ENCODE results near the gene DGKH.
"Not testable (repeated sequence)": the region's sequence is repeated elsewhere in the genome, so short reads cannot be mapped to it uniquely, and the experiment has no call there.

Gene DGKH

DNA sequence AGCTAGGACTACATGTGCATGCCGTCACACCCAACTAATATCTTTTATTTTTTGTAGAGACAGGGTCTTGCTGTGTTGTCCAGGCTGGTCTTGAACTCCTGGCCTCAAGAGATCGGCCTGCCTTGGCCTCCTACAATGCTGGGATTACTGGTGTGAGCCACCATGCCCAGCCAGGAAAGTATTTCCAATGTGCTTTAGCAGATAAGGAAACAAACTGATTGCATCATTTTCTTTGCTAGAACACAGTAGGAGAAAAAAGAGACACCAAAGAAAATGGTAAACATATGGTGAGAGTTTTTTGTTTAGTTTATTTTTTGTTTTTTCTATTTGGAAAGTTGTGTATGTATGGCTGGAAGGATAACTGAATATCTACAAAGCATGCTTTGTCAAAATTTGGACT, 176.6 kb downstream of the DGKH start:
- DNase-seq (ENCODE audit: low read depth), result no peak

GRCh38 chr13:42226759-42227158, 178.3 kb downstream of the DGKH start:
- not testable (repeated sequence) for DNase-seq (ENCODE audit: low read depth)

GRCh38 chr13:42228527-42228926, 180.1 kb downstream of the DGKH start:
- no peak for DNase-seq (ENCODE audit: low read depth)

- no peak for DNase-seq (ENCODE audit: low read depth)
Observed at GRCh38 chr13:42229287-42229686, 180.8 kb downstream of the DGKH start.

GRCh38 chr13:42232671-42233070, 184.2 kb downstream of the DGKH start:
- no peak for DNase-seq (ENCODE audit: low read depth)

GRCh38 chr13:42233726-42234125, 185.3 kb downstream of the DGKH start:
- no peak for DNase-seq (ENCODE audit: low read depth)

- DNase-seq (ENCODE audit: low read depth), result no peak
Observed at GRCh38 chr13:42239161-42239560, 190.7 kb downstream of the DGKH start.

DNA sequence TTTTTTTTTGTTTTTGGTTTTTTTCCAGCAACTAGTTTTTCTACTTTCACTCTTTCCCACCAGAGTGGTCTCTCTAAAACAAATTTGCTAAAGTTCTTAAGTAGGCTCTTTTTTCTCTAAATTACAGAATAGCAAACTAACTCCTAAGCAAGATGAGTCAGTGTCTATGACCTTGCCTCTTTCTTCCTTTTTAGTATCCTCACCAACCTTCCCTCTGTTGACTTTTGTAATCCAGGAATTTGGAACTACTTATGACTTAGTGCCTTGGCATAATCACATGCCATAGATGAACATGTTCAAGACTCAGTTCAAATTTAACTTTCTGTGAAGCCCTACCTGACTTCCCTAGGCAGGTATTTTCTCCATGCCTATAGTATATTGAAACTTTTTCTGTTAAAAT, 191.2 kb downstream of the DGKH start:
- DNase-seq (ENCODE audit: low read depth), result no peak

DNA sequence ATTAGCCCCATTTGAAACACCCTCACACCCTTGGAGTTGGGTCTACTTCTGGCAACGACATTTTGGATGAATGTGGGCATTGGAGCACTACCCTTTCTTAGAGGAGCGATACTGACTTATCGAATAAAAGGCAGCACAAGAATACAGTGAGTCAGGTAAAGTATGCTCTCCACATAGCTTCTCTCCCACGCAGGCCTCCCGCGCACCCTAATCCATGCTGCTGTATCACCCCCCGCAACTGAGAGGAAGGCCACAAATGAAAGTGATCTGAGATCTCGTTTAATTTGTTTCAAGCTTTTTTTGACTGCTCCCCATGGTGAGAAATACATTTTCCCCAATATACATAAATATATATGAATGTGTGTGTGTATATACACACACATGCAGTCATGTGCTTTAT, 198.1 kb downstream of the DGKH start:
- no peak for DNase-seq (ENCODE audit: low read depth)

DNA sequence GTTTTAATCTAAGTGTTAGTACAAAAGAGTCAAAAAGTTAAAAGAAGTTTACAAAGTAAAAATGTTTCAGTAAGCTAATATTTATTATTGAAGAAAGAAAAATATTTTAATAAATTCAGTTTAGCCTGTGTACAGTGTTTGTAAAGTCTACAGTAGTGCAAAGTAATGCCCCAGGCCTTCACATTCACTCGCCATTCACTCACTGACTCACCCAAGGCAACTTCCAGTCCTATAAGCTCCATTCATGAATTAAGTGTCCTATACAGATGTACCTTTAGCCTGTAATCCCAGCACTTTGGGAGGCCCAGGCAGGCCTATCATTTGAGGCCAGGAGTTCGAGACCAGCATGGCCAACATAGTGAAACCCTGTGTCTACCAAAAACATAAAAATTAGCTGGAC, 199.4 kb downstream of the DGKH start:
- DNase-seq (ENCODE audit: low read depth), result no peak

- no peak for DNase-seq (ENCODE audit: low read depth)
Observed at GRCh38 chr13:42255886-42256285, 207.4 kb downstream of the DGKH start.

- no peak for DNase-seq (ENCODE audit: low read depth)
Observed at GRCh38 chr13:42258747-42259146, 210.3 kb downstream of the DGKH start.

DNA sequence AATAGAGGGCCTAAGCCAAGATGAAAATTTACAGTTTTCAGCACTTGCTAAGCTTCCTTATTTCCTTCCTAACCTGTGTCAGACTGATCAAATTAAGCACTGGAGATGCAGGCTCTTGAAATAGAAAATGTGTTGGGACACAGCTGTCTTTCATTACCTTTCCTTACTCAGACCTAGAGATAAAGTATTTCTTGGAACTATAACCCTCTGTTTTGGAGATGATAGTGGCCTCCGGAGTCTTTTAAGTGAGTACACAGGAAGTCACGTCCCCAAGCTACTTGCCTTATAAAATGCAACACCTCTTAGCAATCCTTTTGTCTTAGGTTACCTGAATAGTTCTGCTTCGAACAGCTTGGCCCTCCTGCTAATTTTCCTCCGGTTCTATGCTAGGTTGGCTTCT, 211.1 kb downstream of the DGKH start:
- DNase-seq (ENCODE audit: low read depth), result no peak

DNA sequence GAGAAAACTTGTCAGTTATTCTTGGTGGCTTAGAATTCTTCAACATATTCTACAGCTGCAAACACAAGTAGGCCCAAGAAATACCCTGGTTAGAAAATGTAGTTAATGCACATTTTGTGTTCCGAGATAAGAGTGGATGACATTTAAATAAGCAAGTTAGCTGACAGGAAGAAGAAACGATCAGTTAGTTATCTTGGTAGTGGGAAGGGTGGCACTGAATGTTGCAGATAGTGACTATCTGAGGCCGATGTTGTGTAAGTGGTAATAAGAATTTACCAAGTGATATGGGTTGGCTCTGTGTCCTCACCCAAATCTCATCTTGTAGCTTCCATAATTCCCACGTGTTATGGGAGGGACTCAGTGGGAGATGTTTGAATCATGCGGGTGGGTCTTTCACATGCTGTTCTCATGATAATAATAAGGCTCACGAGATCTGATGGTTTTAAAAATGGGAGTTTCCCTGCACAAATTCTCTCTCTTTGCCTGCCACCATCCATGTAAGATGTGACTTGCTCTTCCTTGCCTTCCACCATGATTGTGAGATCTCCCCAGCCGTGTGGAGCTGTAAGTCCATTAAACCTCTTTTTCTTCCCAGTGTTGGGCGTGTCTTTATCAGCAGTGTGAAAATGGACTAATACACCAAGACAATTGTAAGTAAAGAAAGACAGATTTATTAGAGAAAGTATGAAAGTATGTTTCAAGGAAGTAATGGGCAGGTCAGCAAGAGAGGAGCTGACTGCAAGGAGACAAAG, 212.6 kb downstream of the DGKH start:
- no peak for DNase-seq (ENCODE audit: low read depth)

GRCh38 chr13:42266473-42266872, 218.0 kb downstream of the DGKH start:
- no peak for DNase-seq (ENCODE audit: low read depth)

DNA sequence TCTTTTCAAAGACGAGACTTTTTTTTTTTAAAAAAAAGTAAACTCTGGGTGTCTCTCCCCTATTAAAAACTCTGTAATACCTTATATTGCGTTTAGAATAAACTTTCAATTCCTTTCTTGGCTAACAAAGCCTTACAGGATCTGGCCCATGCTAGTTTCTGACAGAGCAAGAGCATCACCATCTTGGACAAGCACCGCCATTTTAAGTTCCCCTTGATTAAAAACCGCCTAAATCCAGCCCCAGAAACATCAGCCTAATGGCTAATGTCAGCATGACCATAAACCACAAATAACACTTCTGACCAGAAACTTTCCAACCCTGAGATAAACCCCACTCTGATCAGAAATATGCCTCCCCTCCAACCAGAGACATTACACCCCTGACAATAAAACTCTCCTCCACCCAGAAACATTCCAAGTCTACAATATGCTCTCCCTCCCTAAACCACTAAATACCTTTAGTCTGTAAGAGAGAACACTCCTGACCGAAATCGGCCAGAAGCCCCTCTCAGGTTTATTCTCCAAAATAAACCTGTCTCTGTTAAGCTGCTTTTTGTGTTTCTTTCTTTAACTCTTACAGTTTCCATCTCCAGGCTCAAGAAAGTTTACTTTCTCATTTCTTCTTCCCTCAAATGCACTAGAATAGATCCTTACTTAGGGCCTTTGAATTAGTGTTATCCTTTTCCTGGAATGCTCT, 221.9 kb downstream of the DGKH start:
- DNase-seq (ENCODE audit: low read depth), result no peak

DNA sequence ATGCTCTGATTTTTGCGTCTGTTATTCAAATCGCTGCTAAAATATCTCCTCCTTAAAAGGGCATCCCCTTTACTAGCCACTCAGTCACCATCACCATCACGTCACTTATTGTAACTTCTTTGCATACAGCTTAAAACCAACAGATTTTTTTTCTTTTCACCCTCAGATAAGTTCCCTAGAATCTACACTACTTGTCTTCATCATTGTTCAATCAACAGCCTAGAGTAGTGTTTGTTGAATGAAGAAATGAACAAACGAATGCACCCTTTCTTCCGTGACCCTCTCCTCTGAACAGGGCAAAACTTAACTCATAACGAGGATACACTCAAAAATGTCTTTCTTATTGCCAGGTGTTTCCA, 222.4 kb downstream of the DGKH start:
- no peak for DNase-seq (ENCODE audit: low read depth)

GRCh38 chr13:42271337-42272114, 223.1 kb downstream of the DGKH start:
- DNase-seq (ENCODE audit: low read depth), result peak; percentile 75

DNA sequence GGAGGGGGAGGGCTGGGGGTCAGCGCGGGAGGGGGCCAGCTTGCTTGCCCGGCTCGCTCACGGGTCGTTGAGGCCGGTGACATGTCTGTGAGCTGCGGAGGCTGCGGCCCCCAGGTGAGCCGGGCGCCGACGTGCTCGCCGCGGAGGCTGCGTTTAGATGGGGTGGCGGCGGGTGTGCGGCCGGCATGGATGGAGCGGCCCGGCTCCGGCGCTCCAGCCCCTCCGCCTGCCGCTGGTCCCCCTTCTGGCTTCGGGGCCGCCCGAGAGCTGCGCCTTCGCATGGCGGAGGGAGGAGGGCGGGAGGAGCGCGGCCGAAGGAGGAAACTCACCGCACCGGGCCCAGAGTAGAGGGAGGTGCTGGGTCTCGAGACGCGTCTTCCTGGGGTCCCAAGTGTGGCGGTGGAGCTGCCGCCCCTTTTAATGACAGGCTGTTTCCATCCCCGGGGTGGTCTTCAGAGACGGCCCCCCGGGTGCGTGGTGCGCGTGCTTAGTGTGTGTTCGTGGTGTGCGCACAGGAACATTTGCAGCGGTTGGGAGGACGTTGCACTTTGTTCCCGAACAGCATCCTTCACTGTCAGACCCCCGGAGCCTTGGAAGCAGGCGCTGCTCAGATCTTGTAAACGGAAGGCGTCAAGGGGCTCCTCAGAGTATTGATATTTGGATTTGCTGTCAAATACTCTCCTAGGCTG, 223.8 kb downstream of the DGKH start, which contains the start of gene AKAP11:
AKAP11 (plus strand) TSS at position 38 of the 689 bp plus-strand sequence. CDS start 14,197 bp downstream, outside the sequence.
- peak; percentile 26 for DNase-seq (ENCODE audit: low read depth)

GRCh38 chr13:42272804-42273175, 224.3 kb downstream of the DGKH start:
- no peak for DNase-seq (ENCODE audit: low read depth)

DNA sequence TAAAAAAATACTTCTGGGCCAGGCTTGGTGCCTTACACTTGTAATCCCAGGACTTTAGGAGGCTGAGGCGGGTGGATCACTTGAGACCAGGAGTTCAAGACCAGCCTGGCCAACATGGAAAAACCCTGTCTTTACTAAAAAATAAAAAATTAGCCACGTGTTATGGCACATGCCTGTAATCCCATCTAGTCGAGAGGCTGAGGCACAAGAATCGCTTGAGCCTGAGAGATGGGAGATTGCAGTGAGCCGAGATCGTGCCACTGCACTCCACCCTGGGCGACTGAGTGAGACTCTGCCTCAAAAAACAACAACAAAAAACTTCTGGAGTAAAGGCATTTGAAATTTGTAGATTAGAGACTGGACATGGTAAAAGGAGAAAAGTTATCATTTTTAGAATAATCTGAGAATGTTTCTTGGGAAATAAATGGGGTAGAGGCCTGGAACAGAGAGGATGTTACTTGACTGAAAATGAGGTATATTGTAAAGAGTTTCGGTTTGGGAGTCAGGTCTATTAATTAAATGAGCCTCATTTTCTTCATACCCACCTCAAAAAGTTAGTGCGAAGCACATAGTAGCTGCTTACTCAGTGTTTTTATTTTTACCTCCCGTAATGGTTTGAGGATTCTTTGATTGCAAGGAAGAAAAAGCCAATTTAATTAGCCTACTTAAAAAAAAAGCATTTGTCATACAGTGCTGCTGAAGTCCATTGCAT, 226.1 kb downstream of the DGKH start:
- DNase-seq (ENCODE audit: low read depth), result no peak

DNA sequence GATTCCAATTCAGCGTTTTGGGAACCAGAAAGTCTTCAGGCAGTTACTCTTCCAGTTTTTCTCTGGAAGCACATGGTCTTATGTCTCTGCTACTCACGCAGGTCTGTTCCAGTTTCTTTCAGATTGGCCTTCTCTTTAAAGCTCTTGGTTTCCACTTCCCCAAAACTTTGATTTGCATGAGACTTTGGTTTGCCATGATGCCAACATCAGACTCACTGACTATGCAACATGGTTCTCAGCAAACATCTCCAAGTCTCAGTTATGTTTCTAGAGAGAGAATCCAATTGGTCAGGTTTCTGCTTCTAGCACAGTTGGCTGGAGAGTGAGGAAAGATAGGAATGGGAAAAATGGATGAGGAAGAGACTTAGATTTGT, 226.6 kb downstream of the DGKH start:
- no peak for DNase-seq (ENCODE audit: low read depth)

All from stimulated activated CD8-positive, alpha-beta memory T cell treated with anti-CD3 and anti-CD28 coated beads, Interleukin-15, amount 100 ng/mL, for 24 hours (primary cell).